Testis (tissue), 2 donors: ENCODE data around the gene CHN2.

Source experiments
- CTCF ChIP-seq, 3 experiments: fragments of 450-650 bp in 2 of 3; fragments of 200-600 bp in 1 of 3; sonication (generic) in 1 of 3; IDR thresholded peaks; one replicate each; pipeline ENCODE4 v1.5.1; 2016 to 2019; ENCODE audit warnings: antibody characterized with exemption in 3 of 3, mild to moderate bottlenecking in 2 of 3, moderate library complexity in 1 of 3
- POLR2A ChIP-seq: fragments of 450-650 bp; IDR thresholded peaks from one replicate; pipeline ENCODE4 v1.6.1; 2017; ENCODE audit warnings: antibody characterized with exemption, mild to moderate bottlenecking, moderate library complexity

- no peak for TF ChIP-seq CTCF (IDR thresholded peaks at IDR 0.05)
- no peak for TF ChIP-seq POLR2A
Observed at GRCh38 chr7:29274146-29275017, 79.8 kb downstream of the CHN2 start.
